SK-N-MC (cell line): ENCODE data around the gene SUN1.
A peak's percentile ranks its signal among the peaks of the same experiment; 100 is the strongest.

Experiments used
- DNase-seq: peaks from one replicate; pipeline ENCODE4 v3.0.0-alpha.2; 2011; ENCODE audit warnings: low read depth, low spot score
- H3K27ac ChIP-seq: fragments of 200-600 bp; sonication (generic); 2 replicates; pipeline ENCODE4 v1.5.1; 2016; ENCODE audit warnings: mixed run types
- H3K36me3 ChIP-seq: fragments of 200-600 bp; sonication (generic); 2 replicates; pipeline ENCODE4 v1.6.1; 2017; ENCODE audit warnings: antibody characterized with exemption, low read length, mixed read lengths; ENCODE audit not compliant: insufficient read depth
- H3K4me3 ChIP-seq: fragments of 200-600 bp; sonication (generic); 2 replicates; pipeline ENCODE4 v1.5.1; 2016
- H3K9ac ChIP-seq: fragments of 200-600 bp; sonication (generic); 2 replicates; pipeline ENCODE4 v1.8.0; 2017; ENCODE audit warnings: mixed run types, mixed read lengths; ENCODE audit not compliant: insufficient read length
- H3K9me3 ChIP-seq: fragments of 200-600 bp; sonication (generic); 2 replicates; pipeline ENCODE4 v1.6.1; 2017; ENCODE audit warnings: low read depth, mild to moderate bottlenecking, antibody characterized with exemption, low read length, moderate library complexity, mixed read lengths
- EZH2 ChIP-seq: fragments of 200-600 bp; sonication (generic); IDR thresholded peaks from one replicate; pipeline ENCODE4 v1.6.1; 2017; ENCODE audit warnings: antibody characterized with exemption
- FOXP2 ChIP-seq: optimal IDR thresholded peaks from 2 replicates; pipeline ENCODE3; 2011; ENCODE audit warnings: mild to moderate bottlenecking, moderate library complexity; ENCODE audit not compliant: insufficient read depth; ENCODE audit errors: extremely low read length, control extremely low read depth
- POLR2AphosphoS5 ChIP-seq: IDR thresholded peaks from 2 replicates; pipeline ENCODE4 v1.6.1; 2012; ENCODE audit warnings: mild to moderate bottlenecking, low read depth, low read length, borderline replicate concordance

Gene SUN1

DNA sequence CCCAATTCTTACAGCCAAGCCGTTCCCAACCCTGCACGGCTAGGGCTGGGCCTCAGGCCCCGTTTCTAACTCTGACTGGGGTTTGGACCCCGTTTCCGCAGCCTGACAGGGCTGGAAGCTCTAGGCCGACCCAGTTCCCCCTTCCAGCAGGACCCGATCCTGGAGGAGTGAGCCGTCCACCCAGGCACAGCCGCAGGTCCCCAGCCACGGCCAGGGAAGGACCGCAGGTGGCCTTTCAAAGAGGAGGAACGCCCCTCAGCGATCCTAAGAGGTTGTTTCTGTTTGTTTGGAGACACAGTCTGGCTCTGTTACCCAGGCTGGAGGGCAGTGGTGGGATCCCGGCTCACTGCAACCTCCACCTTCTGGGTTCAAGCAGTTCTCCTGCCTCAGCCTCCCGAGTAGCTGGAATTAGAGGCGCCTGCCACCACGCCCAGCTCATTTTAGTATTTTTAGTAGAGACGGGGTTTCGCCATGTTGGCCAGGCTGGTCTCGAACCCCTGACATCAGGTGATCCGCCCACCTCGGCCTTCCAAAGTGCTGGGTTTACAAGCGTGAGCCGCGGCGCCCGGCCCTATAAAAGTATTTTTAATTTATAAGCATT is 43.3 kb downstream of the SUN1 start:
- peaks cover 28% of the 10 kb centered on the region for H3K36me3 ChIP-seq
- peak overlapping the region; percentile 59 for H3K9ac ChIP-seq
- H3K9me3 ChIP-seq = no peaks in the 10 kb centered on the region
- peak overlapping the region; percentile 57 for H3K4me3 ChIP-seq
- H3K27ac ChIP-seq = peak overlapping the region; percentile 90
- DNase-seq = no peak
- TF ChIP-seq POLR2AphosphoS5 (0 out of 2 replicates have a peak, but pooled peaks have one; percentile 25), EZH2 (no peak)

DNA sequence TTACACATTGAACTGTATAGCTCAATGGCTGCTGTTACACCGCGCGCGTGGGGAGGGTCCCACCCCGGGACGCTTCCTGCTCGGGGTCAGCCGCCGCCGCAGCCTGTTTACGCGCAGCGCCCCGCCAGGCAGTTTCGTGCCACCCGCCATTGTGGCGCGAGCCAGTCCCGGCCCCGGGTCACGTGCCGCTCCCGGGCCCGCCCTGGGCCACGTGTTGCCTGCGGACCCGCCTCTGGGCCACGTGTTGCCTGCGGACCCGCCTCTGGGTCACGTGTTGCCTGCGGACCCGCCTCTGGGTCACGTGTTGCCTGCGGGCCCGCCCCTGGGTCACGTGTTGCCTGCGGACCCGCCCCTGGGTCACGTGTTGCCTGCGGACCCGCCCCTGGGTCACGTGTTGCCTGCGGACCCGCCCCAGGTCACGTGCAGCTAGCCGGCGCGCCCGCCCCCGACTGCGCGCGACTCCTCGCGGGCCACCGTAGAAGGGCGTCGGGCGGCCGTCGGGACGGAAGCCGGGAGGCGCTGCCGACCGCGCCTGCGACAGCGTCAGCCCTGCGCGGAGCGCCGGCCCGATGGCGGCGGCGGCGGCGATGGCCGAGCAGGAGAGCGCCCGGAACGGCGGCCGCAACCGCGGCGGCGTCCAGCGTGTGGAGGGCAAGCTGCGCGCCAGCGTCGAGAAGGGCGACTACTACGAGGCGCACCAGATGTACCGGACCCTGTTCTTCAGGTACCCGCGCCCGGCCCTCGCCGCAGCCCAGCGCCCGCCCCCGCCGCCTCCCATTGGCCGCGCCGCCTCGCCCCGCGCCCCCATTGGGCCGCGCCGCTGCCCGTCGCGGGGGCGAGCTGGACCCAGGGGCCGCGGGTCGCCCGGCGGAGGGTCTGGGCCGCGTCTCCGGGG is 44.0 kb downstream of the SUN1 start, which contains the start of gene GET4:
Gene GET4 (plus strand): TSS at position 478 of the 895 bp plus-strand sequence. CDS start 92 bp downstream, at position 570.
- Histone ChIP-seq H3K9ac (peak within 1 kb of the TSS; percentile 82), H3K9me3 (no peaks in the 10 kb centered on the region), H3K36me3 (peaks cover 28% of the 10 kb centered on the region), H3K4me3 (peak within 1 kb of the TSS; percentile 81), H3K27ac (peak within 1 kb of the TSS; percentile 90)
- DNase-seq = no peak
- TF ChIP-seq EZH2 = no peak
- TF ChIP-seq FOXP2 = peak; percentile 83
- TF ChIP-seq POLR2AphosphoS5 = peak; percentile 72

DNA sequence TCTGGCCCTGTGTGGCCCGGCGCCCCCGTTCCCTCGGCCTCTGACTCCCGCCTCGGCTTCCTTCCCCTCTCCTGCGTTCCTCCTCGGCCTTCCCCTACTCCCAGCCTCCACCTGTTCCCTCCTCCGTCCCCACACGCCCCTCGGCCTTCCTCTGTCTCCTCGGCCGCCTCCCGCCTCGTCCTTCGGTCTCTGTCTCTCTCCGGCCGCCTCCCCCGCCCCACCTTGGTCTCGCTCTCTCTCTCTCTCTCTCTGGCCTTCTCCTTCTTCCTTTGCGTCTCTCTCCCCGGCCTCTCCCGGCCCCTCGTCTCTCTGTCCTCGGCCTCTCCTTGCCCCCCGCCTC is 44.7 kb downstream of the SUN1 start:
- Histone ChIP-seq H3K4me3 (peak overlapping the region; percentile 81), H3K27ac (no peak overlapping the region), H3K36me3 (peaks cover 28% of the 10 kb centered on the region), H3K9ac (peak overlapping the region; percentile 82), H3K9me3 (no peaks in the 10 kb centered on the region)
- DNase-seq = no peak
- TF ChIP-seq EZH2 = no peak
- no peak for TF ChIP-seq FOXP2
- TF ChIP-seq POLR2AphosphoS5 = no peak

DNA sequence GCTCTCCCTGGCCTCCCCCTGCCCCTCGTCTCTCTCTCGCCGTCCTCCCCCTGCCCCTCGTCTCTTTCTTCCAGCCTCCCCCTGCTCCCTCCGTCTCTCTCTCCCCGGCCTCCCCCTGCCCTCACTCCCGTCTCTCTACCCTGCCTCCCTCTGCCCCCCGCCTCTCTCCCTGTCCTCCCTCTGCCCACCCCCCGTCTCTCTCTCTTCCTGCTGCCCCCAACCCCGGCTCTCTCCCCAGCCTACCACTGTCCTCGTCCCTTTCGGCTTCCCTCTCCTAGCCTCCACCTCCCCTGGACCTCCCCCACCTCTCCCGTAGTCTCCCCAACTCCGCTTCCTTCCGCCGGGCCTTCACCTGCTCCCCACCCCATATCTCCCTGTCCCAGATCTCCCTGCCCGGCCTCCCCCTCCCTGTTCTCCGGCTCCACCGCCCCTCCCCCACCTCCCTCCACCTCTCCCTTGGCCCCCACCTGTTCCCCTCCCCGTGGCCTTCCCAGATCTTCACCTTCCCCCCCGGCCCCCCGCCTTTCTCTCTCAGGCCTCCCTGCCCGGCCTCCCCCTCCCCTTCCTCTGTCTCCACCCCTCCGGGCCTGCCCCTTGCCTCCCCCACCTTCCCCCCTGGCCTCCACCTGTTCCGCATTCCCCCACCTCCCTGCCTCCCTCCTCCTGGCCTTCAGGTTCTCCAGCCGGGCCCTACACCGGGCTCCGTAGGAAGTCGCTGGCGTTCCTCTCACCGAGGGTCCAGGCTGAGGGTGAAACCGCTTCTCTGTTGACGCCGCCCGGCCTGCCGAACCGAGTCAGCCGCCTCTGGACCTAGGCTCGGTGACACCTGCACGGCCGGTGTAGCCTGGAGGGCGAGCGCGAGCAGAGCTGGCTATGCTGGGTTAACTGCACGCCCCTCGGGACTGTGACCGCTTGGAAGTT is 45.3 kb downstream of the SUN1 start:
- no peak for DNase-seq
- peak overlapping the region; percentile 82 for H3K9ac ChIP-seq
- H3K4me3 ChIP-seq = peak overlapping the region; percentile 81
- no peak for TF ChIP-seq FOXP2
- peaks cover 22% of the 10 kb centered on the region for H3K36me3 ChIP-seq
- H3K27ac ChIP-seq = no peak overlapping the region
- H3K9me3 ChIP-seq = no peaks in the 10 kb centered on the region

DNA sequence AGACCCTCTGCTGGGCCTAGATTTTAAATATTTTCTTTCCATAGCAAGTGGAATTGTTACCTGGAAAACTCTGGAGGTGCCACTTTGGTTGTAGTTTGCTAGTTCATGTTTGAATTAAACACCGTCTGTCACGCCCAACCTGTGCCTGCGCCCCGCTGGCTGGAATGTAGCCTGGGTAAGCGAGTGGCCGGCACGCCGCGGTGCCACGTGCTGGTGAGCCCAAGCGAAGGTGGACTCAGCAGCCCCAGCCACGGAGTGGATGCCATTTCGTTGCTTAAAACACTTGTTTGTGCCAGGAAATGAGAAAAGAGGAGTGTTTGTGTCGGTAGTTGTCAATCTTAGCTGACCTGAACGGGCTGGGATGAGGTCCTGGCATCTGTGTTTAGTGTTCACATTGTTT is 46.8 kb downstream of the SUN1 start:
- Histone ChIP-seq H3K9ac (peak overlapping the region; percentile 14), H3K4me3 (no peak overlapping the region), H3K27ac (no peak overlapping the region), H3K36me3 (peaks cover 12% of the 10 kb centered on the region), H3K9me3 (no peaks in the 10 kb centered on the region)
- TF ChIP-seq EZH2 = no peak
- no peak for TF ChIP-seq FOXP2
- no peak for TF ChIP-seq POLR2AphosphoS5
- DNase-seq = no peak

DNA sequence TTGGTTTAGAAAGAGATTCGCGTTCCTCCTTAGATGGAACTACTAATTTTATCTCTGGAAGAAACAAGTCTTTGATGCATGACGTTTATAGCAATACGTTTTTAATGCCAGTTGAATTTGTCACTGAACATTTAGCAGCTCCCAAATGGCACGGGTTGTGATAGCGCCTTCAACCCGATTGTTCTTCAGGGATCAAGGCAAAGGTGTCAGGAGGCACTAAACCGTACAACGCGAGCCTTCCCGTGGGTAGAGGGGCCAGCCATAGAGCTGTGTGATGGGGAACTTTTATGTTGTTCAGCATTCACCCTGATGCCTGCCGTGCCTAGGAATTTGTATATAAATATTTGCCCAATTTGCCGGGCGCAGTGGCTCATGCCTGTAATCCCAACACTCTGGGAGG is 47.4 kb downstream of the SUN1 start:
- no peaks in the 10 kb centered on the region for H3K9me3 ChIP-seq
- no peak for DNase-seq
- H3K27ac ChIP-seq = no peak overlapping the region
- H3K9ac ChIP-seq = no peak overlapping the region
- no peak for TF ChIP-seq FOXP2
- no peak for TF ChIP-seq POLR2AphosphoS5
- TF ChIP-seq EZH2 = no peak
- H3K4me3 ChIP-seq = no peak overlapping the region
- peaks cover 12% of the 10 kb centered on the region for H3K36me3 ChIP-seq

DNA sequence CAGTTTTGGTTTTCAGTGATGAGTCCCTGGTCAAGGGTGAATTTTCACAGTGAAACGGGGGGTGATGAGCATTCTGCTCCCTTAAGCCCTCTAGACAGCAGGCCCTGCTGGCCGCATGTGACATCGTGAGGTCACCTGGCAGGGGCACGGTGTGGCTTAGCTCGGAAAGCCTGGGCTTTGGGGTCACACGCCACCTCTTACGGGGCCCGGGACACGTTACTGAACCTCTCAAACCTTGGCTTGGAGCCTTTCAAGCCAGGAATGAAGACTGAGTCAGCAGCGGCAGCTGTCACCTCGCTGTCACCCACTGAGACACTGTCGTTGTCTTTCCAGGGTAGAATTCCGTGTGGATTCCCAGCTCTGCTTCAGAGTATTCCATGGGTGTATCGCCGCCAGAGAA is 48.2 kb downstream of the SUN1 start:
- H3K4me3 ChIP-seq = no peak overlapping the region
- TF ChIP-seq FOXP2 = no peak
- no peak for DNase-seq
- no peak overlapping the region for H3K27ac ChIP-seq
- H3K9ac ChIP-seq = no peak overlapping the region
- peaks cover 10% of the 10 kb centered on the region for H3K36me3 ChIP-seq
- no peaks in the 10 kb centered on the region for H3K9me3 ChIP-seq
